NCI-H187 (cell line): ENCODE measurements around the gene C1orf232.

Experiments
- DNase-seq, 2 experiments: peaks; one replicate each; lab custom pipeline; 2025; lab: John Stamatoyannopoulos, UW

The C1orf232 gene

DNA sequence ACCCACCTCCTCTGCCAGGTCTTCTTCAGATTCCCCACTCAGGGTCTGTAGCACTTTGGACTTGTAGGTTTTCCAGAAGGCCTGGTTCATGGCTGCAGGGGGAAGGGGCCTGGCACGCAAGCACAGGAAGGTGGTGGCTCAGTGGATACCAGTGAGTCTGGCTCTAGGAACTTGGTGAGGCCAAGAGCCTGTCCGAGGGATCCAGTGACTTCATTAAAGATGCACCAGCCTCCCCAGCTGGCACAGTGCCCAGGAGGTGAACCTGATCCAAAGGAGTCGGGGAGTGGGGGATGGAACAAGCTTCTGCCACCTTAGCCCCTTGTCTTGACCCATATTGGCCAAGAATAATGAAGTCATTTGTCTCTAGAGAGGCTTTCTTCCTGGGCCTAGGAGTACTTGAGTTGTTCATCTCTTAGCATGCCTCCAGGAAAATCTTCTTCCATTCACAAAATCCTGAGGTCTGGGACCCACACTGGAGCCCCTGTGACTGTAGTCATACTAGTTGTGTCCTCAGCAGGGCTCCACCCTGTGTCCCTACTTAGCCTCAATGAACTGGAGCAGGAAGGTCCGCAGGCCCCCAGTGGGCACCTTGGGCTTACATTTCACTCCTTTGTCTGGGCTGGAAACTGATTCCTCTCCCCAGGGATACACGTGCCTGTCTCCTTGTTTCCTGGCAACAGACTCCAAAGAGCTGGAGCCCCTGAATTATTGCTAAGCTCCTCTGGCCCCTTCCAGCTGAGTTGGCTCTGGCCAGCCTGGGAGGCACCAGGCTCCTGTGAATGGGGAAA lies at the start of gene C1orf232:
Gene C1orf232, minus strand, starts transcription at position 554 of the 788 bp plus-strand sequence. Its CDS starts 464 bp downstream, at position 90.
- peak; percentile 60 to 65 for DNase-seq

DNA sequence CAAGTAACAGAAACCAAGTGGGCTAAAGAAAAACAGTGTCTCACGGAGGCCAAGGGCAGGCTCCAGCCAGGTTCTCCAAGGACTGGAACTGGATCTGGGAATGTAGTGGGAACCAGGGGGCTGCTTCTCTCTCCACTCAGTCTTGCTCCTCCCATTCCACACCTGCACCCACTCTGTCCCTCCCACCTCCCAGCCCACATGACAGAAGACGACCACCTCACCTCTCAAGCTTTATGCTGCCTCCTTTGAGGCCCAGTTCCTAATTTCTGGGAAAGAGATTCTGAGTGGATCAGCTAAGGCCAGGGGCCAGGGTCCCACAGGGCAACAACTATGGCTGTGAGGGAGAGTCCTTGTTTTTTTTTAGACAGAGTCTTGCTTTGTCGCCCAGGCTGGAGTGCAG lies 46.5 kb upstream of the C1orf232 start:
- no peak for DNase-seq

DNA sequence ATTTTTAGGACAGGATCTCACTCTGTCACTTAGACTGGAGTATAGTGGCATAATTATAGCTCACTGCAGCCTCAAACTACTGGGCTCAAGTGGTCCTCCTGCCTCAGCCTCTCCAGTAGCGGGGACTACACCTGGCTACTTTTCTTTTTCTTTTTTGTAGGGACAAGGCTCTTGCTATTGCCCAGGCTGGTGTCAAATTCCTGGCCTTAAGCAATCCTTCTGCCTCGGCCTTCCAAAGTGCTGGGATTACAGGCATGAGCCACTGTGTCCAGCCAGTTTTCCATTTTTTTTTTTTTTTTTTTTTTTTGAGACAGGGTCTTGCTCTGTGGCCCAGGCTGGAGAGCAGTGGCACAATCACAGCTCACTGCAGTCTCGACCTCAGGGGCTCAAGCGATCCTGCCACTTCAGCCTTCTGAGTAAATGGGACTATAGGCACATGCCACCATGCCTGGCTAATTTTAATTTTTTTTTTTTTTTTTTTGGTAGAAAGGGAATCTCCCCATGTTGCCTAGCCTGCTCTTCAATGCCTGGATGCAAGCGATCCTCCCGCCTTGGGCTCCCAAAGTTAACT lies 44.7 kb upstream of the C1orf232 start:
- DNase-seq = no peak

DNA sequence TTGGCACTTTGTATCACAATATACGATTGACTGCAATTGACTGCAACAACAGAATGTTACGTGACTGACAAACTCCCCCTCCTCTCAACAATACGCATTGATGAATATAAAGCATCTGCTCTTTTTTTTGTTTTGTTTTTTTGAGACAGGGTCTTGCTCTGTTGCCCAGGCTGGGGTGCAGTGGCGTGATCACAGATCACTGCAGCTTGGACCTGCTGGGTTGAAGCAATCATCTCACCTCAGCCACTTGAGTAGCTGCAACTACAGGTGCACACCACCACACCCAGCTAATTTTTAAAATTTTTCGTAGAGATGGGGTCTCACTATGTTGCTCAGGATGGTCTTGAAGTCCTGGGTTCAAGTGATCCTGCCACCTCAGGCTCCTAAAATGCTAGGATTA lies 44.0 kb upstream of the C1orf232 start:
- no peak for DNase-seq

DNA sequence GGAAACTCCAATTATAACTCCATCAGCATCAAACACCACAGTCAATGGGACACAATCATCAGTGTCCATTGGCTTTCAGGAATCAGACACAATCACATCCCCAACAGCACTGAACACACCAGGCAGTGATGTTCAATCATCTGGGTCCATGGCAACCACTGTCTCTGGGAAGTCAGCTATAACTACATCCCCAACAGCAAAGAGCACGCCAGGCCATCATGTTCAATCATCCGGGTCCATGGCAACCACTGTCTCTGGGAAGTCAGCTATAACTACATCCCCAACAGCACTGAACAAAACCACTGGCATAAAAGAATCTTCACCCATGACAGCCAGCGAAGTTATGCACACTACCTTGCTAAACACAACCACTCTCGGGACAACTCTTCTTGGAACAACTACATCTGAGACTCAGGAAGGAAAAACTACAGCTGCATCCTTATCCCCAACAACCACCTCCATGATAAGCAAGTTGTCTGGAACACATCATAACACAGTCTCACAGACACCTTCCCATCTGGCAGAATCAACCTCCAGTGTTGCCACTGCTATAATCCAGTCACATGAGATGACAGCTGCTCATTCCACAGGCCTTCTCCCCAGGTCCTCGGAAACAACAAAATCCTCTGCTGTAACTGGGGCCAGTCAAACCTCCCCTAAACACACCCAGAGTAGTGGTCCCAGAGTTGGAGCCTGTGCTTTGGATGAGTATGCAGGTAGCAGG lies 41.5 kb upstream of the C1orf232 start:
- DNase-seq = no peak

DNA sequence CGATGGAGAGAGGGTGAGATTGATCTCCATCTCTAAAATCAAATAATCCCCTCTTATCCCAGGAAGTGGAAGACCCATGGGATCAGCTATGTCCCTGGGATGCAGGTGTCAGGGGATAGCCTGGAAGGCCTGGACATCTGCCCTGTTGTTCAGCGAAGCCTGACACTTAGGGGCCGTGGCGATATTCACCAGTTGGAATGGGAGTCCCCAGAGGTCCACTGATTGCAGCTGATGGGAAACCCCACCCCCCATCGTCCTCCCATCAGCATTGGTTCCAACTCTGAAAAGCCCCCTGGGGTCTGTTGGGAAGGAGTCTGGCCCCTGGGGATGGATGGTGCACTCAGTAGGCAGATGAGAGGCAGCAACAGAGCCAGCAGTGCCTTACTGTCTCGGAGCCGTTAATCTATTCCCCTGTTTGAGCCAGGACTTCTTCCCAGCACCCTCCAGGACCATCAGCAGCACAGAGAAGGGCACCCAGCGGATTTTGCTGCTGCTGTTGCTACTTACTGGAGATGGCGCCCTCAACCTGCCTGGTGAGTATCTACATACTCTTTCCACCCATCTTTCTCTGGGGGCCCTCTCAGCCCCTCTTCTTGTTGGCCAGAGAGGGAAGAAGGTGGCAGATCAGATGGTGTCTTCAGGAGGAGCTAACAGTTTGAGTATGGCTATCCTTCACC lies 35.0 kb upstream of the C1orf232 start:
- no peak for DNase-seq

DNA sequence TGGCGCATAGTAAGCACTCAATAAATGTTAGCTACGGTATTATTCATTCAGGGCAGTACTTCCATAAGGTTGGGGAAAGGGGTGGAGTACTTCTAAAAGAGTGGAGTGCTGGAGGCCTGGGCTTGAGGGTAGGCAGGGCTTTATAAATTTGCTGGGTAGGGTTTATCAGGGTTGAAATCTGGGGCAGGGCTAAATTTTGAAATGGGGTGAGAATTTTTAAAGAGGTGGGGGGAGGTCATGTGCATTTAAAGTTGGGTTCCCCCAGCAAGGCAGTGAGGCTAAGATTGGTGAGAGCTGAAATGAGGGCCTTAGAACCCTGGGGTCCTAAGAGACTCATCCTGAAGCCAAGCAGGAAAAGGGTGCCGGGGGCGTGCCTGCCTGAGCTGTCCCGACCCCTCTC lies 31.6 kb upstream of the C1orf232 start:
- no peak for DNase-seq

DNA sequence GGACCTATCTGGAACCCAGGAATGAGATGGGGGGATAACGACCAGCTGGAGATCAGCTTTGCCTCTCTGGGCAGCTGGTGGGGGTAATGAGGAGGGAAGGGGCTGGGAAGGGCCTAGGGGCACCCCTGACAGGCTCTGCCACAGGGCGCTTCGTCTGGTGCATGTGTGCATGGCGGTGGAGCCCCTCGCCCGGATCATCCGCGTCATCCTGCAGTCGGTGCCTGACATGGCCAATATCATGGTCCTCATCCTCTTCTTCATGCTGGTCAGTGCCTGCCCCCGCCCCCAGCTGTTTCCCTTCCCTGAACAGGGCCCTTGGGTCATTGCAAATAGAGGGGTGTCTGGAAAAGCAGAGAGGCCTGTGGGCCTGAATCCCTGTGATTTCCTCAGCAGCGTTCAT lies 29.1 kb upstream of the C1orf232 start:
- DNase-seq = no peak

DNA sequence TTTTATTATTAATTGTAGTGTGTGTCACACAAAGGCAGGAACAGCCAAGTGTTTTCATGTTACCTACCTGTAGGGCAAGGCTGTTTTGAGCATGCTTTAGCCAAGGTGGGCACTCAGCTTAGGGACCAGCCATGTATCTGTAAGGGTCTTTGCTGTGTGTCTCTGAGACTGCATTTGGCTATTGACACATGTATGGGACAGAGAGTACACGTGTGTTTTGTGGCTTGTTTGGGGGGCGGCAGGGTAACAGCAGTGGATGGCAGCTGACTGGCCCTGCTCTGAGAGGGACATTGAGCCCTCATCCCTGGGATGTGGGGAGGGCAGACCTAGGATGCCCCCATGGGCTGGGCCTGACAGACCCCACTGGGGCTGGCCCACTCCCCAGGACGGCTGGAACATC lies 28.5 kb upstream of the C1orf232 start:
- DNase-seq = no peak

DNA sequence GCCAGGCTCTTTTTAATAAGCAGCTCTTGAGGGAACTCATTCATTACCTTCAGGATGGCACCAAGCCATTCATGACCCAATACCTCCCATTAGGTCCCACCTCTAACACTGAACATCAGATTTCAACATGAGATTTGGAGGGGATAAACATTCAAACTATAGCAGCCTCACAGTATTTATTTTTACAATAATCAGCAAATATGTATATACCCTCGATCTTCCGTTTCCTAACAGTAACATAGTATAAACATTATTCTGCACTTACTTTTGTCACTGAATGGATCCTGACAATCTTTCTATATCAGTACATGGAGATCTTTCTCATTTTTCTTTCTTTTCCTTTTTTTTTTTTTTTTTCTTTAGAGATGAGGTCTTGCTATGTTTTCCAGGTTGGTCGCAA lies 27.0 kb upstream of the C1orf232 start:
- no peak for DNase-seq

DNA sequence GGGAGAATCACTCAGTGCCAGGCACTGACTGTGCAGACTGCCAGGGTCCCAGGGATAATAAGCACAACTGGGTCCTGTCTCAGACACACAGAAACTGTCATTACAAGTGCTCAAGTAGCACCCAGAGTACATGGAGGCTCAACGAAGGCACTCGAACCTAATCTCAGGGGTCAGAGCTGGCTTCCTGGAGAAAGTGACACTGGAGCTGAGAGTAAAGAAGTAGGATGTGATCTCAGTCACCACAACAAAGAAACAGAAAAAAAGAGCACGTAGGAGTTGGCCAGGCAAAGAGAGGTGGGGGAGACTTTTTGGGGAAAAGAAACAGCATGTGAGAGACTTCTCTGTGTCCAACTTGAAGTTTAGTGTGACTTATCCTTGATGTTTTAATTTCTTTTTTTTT lies 23.0 kb upstream of the C1orf232 start:
- DNase-seq = no peak

DNA sequence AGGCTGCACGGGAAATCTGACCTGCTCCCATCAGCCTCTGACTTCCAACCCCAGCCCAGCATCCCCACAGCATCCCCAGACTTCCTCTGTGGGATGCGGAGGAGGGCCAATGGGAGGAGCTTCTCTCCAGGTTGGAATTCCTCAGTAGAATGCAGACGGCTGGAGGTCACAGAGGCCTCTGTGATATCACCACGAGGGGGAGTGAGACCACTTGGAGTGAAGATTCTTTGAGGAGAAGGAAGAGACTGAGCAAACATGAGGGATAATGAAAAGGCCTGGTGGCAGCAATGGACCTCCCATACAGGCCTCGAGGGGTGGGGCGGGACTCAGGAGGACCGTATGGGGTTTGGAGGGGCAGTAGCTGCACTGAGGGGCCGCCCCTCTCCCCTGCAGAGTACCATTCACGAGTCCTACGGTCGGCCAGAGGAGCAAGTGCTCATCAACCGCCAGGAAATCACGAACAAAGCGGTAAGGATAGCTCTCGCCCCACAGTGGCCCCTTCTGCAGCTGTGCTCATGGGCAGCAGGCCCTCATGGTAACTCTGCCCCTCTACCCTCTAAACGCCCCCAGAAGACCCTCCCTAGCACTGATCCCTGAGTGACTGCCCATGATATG lies 21.7 kb upstream of the C1orf232 start, which contains the start of gene CATSPER4:
Gene CATSPER4, plus strand, starts transcription at position 230 of the 615 bp plus-strand sequence. Its CDS starts 26 bp downstream, at position 256.
- no peak for DNase-seq

DNA sequence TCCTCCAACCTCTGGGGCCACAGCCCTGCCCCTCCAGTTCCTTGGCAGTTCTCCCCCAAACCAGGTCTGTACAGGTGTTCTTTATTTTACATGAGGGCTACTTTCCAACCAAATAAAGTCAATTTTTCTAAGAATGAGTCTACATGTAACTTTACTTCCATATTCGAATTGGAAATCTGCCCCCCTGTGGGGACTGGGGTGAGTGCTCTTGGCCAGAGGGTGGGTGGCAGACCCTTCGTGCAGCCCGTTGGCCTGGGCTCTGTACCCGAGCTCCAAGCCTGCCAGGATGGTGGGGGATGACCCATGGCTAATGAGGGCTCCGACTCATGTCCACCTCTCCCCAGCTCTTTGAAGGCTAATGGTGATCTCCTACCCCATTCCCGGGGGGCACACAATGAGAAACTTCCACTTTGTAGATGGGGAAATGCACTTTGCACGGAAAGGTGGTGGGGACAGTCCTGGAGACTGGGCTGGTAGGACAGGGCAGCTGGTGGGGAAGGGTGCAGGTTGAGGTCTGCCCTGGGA lies 21.1 kb upstream of the C1orf232 start:
- no peak for DNase-seq

DNA sequence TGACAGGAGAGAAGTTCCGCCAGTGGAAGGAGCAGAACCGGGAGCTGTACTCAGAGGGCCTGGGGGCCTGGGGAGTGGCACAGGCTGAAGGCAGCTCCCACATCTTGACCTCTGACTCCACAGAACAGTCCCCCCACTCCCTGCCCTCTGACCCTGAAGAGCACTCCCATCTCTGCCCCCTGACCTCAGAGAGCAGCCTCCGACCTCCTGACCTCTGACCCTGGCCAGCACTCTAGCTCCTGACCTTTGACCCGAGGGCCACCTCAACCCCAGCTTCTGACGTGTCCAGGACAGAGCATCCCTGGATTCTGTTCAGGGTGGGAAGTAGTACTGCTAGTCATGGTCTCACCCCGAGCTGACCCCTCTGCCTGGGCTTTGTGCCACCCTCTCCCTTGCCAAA lies 20.6 kb upstream of the C1orf232 start:
- no peak for DNase-seq

DNA sequence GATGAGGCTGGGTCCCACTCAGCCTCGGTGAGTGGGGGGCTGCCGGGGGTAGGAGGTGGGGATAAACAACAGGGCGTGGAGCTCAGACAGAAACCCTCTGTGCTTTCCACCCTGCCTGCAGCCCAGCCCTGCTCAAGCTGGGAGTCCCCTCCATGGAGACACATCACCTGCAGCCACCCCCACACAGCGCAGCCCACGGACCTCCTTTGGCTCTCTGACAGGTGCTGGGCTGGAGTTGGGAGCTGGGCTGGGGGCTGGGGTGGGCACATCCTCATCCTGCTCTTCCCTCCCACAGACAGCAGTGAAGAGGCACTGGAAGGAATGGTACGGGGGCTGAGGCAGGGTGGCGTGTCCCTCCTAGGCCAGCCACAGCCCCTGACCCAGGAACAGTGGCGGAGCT lies 19.7 kb upstream of the C1orf232 start:
- no peak for DNase-seq

DNA sequence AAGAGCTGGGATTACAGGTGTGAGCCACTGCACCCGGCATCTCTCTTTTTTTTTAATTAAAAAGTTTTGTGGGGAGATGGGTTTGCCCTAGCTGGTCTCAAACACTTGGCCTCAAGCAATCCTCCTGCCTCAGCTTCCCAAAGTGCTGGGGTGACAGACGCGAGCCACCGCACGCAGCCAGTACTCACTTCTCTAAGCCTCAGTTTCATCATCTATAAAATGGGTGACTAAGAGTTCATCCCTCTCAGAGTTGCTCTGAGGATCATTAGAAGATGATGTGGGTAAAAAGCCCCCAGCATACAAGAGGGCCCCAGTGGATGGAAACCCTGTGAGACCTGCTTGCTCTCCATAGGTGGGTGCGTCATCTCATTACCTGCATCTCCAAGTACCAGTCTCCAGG lies 19.1 kb upstream of the C1orf232 start:
- no peak for DNase-seq

DNA sequence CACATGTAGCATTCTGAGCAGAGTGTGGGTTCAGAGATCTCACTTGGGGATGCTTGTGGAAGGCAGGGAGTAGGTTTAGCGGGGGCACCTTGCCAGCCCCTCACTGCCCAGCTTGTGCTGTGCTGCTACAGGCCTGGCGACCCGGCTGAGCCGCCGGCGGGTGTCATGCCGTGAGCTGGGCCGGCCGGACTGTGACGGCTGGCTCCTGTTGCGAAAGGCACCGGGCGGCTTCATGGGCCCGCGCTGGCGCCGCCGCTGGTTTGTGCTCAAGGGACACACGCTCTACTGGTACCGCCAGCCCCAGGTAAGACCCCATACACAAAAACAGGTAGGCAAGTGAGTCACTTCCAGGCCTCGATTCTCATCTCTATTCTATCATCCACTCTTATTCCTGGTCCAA lies 16.1 kb upstream of the C1orf232 start:
- no peak for DNase-seq

DNA sequence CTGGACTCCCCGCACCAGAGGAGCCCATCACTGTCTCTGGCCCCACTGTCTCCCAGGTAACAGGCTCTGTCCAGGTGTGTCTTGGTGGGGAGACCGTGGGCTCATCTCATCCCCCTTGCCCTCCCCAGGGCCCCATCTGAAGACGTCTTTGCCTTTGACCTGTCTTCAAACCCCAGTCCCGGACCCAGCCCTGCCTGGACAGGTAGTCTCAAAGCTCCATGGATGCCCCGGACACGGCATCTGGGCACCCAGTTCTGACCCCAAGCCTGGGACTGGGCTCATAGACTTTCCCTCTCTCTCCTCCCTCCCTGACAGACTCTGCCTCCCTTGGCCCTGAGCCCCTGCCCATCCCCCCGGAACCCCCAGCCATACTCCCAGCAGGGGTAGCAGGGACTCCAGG lies 15.3 kb upstream of the C1orf232 start:
- DNase-seq = no peak

DNA sequence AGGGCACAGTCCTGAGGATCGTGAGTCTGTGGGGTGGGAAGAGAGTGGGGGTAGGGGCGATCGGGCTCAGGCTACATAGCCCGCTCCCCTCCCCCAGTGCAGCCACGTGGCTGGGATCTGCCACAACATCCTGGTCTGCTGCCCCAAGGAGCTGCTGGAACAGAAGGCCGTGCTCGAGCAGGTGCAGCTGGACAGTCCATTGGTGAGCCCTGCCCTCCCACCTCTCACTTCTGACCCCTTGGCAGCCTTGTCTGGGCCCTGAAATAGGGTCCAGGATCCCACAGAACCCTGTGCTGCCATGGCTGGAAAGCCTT lies 13.6 kb upstream of the C1orf232 start:
- no peak for DNase-seq

DNA sequence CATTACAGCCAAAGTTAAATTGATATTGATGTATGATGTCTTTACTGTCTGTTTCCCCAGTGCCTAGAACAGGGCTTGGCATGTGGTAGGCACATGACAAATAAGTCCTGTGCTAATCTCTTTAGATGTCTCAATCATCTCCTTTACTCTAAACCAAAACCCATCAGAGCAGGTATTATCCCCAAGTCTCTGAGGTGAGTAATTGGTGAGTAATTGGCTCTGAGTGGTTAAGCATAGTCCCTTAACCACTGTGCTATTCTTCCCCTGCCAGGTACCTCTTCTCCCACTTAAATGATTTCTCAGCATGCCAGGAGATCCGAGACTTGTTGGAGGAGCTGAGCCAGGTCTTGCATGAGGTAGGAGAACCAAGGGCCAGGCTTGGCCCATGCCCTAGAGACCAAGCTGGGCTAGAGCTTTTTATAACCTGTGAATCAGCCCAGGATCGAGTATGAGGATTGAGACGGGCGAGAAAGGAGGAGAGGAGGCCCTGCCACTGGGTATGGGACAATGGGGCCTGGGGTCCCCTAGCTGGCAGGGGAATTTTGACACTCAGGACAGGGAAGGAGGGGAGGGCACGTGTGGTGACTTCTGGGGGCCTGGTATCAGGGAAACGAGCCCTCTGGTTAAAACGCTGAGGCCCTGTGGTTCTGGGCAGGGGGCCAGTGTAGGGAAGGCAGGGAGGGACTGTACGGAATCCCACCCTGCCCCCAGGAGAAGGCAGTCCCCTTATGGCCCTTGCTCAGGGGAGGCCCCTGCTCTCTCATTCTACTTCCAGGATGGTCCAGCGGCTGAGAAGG lies 13.0 kb upstream of the C1orf232 start:
- no peak for DNase-seq

DNA sequence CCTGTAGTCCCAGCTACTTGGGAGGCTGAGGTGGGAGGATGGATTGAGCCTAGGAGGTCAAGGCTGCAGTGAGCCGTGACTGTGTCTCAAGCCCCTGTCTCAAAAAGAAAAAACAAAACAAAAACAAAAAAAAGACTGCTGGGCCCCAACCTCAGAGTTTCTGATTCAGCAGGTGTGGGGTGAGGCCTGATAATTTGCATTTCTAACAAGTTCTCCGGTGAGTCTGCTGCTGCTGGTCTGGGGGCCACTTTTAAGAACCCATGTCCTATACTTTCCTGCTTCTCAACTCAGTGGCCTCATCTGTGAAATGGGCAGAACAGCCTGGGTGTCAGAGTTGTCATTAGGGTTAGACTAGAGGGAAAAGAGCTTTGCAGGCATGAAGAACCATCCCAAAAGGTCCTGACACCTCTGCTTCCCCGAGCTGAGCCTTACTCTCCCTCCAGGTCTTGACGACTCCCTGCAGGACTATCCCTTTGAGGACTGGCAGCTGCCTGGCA lies 11.3 kb upstream of the C1orf232 start:
- no peak for DNase-seq
